HFF-Myc (cell line): ENCODE measurements around the gene MCOLN2.
A peak's percentile ranks its signal among the peaks of the same experiment; 100 is the strongest.

Source experiments
- DNase-seq: peaks from one replicate; pipeline ENCODE4 v3.0.0-alpha.2; 2011; ENCODE audit warnings: low read depth; ENCODE audit errors: extremely low read depth
- H3K4me3 ChIP-seq: replicated peaks from 2 replicates; pipeline ENCODE4 v1.5.1; 2011; ENCODE audit warnings: low read depth, mild to moderate bottlenecking, control low read depth, low read length
- TF ChIP-seq, protein P1 (sequence below): IDR thresholded peaks from 2 replicates; pipeline ENCODE4 v1.5.1; 2012; ENCODE audit warnings: mild to moderate bottlenecking, low read depth, low read length, control low read depth; ENCODE audit errors: missing control alignments

The MCOLN2 gene

DNA sequence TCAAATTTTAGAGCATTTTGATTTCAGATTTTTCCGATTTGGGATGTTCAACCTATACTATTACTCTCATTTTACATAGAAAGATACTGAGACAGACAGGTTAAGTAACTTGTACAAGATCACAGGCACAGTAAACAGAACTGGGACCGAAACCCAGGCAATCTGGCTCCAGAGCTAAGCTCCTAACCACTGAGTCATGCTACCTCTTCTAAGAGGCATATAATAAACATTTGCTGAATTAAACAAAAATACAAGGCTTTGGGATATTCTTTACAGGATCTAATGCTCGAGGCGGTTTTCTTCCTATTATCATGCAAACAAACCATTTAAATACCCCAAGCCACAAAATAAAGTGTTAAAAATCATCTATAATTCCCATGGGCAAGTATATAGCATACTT, 50.3 kb downstream of the MCOLN2 start:
- TF ChIP-seq, protein P1, sequence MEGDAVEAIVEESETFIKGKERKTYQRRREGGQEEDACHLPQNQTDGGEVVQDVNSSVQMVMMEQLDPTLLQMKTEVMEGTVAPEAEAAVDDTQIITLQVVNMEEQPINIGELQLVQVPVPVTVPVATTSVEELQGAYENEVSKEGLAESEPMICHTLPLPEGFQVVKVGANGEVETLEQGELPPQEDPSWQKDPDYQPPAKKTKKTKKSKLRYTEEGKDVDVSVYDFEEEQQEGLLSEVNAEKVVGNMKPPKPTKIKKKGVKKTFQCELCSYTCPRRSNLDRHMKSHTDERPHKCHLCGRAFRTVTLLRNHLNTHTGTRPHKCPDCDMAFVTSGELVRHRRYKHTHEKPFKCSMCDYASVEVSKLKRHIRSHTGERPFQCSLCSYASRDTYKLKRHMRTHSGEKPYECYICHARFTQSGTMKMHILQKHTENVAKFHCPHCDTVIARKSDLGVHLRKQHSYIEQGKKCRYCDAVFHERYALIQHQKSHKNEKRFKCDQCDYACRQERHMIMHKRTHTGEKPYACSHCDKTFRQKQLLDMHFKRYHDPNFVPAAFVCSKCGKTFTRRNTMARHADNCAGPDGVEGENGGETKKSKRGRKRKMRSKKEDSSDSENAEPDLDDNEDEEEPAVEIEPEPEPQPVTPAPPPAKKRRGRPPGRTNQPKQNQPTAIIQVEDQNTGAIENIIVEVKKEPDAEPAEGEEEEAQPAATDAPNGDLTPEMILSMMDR: no peak
- no peak overlapping the region for H3K4me3 ChIP-seq
- no peak for DNase-seq

DNA sequence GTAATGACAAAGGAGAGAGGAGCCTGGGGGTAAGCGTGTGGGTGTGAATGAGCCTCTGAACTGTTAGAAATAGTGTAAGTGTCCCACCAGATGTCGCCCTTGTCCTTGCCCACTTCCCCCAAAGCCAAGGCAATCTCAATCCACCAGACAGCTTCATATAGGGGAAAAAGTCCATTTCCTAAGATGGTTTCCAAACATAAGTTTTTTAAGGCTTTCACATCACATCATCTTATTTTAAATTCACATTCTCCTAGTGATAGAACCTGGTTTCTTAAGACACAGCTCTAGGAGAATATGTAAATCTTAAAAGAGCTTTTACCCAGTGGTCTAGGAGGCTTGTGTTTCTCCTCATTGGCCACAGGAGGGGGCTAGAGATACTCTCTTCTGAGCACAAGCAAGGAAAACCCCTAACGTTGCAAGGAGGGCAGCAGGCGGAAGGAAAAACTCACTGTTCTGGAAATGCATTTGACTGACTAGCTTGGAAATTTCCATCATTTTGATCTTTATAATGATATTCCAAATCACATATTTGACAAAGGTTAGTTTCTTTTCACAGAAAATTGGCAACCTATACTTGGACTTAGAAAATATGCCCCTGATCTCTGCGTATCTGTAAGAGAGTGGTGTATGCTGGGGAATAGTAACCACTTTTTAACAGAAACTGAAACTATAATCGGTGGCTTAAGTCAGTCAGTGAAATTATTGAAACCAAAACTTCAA, 52.0 kb downstream of the MCOLN2 start:
- peak; percentile 88 for DNase-seq
- no peak overlapping the region; the same call in 1 of the 2 replicates for H3K4me3 ChIP-seq
- TF ChIP-seq, protein P1: peak; percentile 86

DNA sequence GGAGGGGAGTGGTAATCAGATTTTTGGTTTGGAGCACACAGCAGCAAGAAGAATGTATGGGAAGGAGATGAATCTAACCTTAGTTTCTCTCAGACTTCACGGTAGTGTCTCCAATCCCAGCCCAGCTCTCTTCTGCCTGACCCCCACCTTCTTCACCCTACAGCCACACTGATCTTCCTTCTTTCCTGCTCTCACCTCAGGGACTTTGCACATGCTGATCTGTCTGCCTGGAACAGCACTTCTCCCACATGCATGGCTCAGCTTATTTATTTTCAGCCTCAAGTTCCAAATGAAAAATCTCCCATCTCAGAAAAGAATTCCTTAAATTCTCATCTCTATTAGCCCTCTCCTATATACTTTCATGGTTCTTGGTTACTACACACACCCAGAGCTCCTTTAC, 55.1 kb downstream of the MCOLN2 start:
- TF ChIP-seq, protein P1: no peak
- H3K4me3 ChIP-seq: no peak overlapping the region

DNA sequence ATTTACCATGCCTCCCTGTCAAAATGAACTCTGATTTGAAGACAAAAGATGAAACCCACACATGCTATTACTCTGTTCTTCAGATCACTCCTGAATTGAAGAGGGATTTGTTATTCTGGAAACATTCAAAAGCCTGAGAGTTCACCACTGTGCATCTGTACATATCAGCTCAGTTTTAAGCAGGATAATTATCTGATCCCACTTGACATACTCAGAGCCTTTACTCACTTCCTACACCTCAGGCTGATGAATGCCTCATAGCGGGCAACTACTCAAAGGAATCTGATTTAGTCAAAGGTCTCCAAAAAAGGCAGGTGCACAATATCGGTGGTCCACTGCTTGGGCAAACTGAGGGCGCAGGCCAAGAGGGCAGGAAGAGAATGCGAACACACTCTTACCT, 56.4 kb downstream of the MCOLN2 start:
- DNase-seq: no peak
- no peak overlapping the region for H3K4me3 ChIP-seq
- TF ChIP-seq, protein P1: no peak

More for the DNA sequence above, 55.1 kb downstream of the MCOLN2 start:
- DNase-seq: no peak

DNA sequence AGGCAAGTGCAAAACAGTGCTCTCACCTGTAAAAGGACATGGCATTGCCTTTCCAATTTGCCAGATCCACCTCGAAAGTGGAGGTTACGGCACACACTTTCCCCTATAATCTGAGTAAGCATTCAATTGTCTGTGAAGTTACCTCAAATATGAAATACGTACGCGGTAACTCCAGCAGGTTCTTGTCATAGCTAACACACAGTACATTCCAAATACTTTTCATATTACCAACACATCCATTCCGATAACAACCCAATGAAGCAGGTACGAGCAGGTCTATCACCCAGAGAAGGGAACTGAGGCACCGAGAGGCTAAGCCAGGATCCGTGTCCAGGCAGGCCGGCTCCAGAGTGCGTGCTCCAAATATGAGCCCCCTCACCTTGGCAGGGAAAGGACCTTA, 57.2 kb downstream of the MCOLN2 start:
- TF ChIP-seq, protein P1: no peak
- DNase-seq: no peak
- H3K4me3 ChIP-seq: no peak overlapping the region

DNA sequence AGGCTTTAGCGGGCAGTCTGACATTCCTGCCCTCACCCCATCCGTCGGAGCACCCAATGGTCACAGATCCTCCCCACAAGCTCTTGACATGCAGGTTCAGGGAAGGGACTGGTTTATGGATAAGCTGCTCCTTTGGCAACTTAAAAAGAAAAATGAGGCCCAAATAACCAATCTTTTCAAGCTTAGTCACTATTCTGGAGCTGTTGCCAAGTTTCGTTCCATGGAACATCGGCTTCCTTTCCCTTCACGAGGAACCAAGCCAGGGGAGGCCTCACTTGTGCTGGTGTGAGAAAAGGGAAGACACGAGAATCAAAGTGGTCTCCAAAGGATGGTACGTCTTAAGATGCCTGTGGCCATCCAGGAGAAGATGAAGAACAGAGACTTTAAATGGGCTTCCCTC, 57.8 kb downstream of the MCOLN2 start:
- TF ChIP-seq, protein P1: no peak
- no peak overlapping the region for H3K4me3 ChIP-seq
- no peak for DNase-seq
